Mammary epithelial cell (primary cell): ENCODE measurements around the gene RNF175.

ENCODE experiments used
- CTCF ChIP-seq, 2 donors: IDR thresholded peaks in 1 of 2; conservative IDR thresholded peaks in 1 of 2; 2 replicates each; pipeline ENCODE4 v1.5.1; 2011 to 2012; ENCODE audit warnings: inconsistent platforms in 2 of 2, low read length in 2 of 2, mild to moderate bottlenecking in 2 of 2, control low read depth in 1 of 2, low read depth in 1 of 2; ENCODE audit not compliant: insufficient read depth in 1 of 2; ENCODE audit errors: extremely low read depth in 1 of 2
- EZH2 ChIP-seq: IDR thresholded peaks from 2 replicates; pipeline ENCODE4 v1.6.1; 2012; ENCODE audit warnings: low read length, inconsistent platforms, borderline replicate concordance

- TF ChIP-seq CTCF (conservative IDR thresholded peaks at IDR 0.05 in 1 of 2, IDR thresholded peaks at IDR 0.05 in 1 of 2; ENCODE audit: extremely low read depth in 1 of 2, insufficient read depth in 1 of 2, low read depth in 1 of 2, low read length in 2 of 2) = no peak
- no peak for TF ChIP-seq EZH2
These were observed 48.4 kb upstream of the RNF175 start for GRCh38 chr4:153808175-153808574.
